HG02571 (cell line): Measurements from ENCODE around the gene DPEP1.
"Not testable (repeated sequence)": the region's sequence is repeated elsewhere in the genome, so short reads cannot be mapped to it uniquely, and the experiment has no call there.

ENCODE experiments used
- ATAC-seq: cut with Tn5 transposase; IDR thresholded peaks from one replicate; pipeline ENCODE4 v1.9.1; 2021; ENCODE audit warnings: mild to moderate bottlenecking, moderate library complexity; ENCODE audit not compliant: unreplicated experiment

Gene DPEP1

DNA sequence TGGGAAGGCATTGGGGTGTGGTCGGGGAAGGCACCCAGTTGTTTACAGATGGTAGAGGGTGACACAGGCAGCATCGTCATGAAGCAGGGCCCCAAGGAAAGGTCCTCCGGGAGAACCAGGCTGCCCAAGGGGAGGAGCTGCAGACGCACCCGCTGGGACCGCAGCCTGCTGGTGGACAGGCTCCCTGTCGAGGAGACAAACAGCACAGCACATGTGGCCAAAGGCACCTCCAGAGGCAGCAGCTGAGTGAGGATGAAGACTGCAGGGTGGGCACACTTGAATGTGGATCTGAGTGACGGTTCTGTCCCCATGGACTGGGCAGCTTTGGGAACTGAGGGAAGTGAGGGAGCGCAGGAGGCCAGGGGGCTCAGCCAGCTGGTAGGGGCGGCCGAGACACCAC lies 31.7 kb downstream of the DPEP1 start:
- ATAC-seq = no peak

DNA sequence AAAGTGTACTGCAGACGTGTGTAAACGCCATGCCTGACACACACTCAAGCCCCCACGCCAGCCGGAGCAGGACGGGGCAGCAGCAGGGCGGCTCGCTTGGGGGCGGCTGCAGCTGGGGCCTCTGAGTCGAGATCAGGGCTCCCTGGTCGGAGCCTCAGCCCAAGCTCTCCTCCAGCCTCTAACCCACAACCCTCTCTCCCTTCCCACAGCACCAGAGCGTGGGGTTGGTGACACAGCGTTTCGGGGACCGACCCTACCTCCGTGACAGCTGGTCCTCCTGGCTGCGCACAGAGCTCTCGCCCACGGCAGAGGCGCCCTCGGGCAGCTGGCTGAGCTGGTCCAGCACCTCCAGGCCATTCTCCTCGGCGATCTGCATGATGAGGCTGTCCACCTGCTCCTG lies 32.8 kb downstream of the DPEP1 start:
- no peak for ATAC-seq

DNA sequence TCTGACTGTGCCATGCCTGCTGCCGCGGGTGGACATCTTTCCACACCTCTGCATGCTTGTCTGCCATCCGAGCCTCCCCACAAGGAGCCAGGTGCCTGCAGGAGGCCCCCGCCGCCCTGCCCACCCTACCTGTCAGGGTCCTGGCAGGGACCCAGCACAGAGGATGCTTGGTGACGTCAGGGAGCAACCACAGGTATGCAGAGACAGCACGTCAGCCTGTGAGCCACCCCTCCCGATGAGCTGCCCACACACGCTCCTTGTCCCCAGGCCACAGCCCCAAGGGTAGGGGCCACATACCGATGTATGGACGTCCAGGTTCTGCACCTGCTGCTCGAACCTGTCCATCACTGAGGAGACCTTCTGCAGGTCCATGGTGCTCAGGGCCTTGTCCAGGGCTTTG lies 33.5 kb downstream of the DPEP1 start:
- no peak for ATAC-seq

DNA sequence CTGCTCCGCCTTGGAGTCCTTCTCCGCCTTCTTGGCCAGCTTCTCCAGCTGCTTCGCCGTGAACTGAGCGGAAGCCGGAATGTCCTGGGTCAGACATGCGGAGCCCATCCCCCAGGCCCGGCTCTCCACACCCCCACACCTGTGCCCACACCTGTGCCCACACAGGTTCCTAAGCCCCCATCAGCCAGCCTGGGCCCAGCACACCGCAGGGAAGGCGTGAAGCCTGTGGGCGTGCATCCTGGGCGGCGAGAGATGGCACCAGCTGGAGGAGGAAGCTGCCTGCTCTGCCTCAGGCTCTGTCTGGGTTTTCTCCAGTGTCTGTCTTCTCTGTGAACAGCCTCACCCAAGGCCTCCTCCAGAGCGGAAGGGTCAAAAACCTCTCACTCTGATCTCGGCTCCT lies 38.1 kb downstream of the DPEP1 start:
- no peak for ATAC-seq

DNA sequence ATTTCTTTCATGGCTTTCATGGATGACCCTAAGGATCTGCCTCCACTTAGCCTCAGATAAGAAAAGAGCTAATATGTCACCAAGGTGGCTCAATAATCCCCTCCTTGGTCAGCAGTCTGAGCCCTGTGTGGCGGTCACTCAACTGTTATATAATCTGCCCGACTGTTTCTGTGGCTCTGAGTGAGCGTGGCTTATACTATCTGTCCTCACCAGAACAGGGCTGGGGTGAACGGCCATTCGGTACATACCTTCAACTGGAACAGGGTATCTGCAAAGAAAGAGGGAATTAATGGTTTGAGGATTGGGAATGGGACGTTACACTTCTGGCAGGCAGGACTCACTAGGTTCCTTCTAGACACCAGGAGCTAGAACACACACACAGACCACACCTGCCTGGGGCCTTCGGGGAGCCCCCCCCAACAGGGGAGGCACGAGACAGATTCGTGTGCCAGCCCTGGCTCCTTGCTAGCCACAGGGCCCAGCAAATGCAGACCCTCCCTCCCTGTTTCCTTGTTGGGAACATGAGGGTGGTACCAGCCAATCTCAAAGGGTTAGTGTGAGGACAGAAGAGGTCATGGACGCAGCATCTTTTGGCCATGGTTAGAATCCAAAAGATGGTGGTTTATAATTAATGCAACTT lies 40.3 kb downstream of the DPEP1 start:
- ATAC-seq = no peak

DNA sequence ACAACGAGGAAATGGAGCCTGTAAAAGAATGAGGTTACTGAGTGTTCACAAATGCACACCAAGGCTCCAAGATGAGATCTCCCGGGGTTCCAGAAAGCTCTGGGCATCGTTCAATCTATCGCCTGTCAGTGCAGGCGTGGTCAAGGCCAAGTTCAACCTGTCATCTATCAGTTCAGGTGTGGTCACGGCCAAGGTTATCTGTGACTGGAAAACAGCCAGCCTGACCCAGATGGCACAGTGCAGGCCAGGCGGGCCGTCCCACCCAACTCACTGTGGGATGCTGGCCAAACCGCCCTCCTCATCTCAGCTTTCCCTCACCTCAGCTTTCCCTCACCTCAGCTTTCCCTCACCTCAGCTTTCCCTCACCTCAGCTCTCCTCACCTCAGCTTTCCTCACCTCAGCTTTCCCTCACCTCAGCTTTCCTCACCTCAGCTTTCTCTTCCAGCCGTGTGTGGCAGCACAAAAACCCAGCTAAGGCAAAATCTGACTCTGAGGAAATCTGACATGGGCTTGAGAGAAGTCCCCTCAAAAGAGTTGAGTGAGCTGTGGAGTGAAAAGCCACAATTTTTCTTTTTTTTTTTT lies 41.7 kb downstream of the DPEP1 start:
- ATAC-seq = no peak

DNA sequence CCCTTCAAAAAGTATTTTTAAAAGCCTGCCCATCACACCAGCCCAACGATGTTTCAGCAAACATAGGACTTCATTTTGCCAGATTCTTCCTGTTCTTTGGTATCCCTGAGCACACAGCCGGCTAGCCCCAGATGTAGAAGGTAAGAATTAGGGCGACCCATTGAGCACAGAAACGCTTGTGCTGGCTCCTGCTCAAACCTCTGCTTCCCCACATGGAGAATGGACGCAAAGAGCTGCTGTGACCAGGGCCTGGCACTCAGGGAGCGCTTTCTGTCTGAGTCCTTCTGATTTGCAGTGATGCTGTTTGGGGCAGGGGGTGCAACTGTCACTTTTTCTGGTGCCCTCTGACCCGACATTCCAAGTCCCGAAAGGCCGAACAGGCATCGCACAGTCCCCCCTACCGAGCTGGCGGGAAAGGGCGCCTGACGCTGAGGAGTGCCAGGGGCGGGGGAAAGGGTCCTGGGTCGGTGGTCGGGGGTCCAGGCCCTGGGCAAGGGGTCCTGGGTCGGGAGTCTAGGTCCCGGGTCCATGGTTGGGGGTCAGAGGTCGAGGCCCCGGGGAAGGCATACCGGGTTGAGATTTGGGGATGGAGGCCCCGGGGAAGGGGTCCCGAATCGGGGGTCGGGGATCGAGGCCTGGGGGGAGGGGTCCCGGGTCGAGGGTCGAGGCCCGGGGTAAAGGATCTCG lies 43.1 kb downstream of the DPEP1 start:
- ATAC-seq = no peak

DNA sequence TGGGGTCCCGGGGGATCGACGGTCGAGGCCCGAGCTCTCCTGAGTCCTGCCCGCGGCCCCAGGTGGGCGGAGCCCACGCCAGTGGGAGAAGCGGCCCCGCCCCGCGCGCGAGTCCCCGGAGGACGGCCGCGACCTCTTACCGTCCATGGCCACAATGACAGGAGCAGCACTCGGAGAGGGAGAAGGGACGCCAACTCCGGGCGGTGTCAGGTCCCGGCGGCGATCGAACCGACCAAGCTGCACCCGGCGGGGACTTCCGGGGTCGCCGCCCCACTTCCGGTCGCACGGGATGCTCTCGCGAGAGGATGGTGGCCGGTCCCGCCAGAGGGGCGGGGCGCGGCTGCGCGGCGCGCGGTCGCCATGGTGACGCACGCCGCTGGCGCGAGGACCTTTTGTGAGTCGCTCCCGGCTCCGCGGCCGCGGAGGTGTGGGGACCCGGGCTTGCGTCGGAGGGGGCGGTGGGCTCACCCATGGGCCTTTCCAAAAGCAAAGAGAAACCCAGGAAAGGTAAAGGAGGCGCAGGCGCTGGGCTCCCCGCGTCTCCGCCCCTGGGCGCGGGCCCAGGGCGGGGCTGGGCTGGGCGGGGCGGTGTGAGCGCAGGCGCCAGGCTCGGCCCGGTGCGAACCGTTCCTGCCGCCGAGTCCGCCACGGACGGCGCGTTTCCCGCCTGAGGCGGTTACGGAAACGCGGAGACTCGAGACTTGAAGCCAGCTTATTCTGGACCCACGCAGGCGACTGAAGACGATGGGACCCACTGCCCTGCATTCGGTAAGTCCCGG lies 44.2 kb downstream of the DPEP1 start, which contains the start of the genes CHMP1A and SPATA33:
Gene CHMP1A, minus strand, starts transcription at position 267 of the 779 bp plus-strand sequence. Its CDS starts 120 bp downstream, at position 147.
Gene SPATA33, plus strand, starts transcription at position 395 of the 779 bp plus-strand sequence. Its CDS starts 76 bp downstream, at position 471.
- ATAC-seq = peak; percentile 81

DNA sequence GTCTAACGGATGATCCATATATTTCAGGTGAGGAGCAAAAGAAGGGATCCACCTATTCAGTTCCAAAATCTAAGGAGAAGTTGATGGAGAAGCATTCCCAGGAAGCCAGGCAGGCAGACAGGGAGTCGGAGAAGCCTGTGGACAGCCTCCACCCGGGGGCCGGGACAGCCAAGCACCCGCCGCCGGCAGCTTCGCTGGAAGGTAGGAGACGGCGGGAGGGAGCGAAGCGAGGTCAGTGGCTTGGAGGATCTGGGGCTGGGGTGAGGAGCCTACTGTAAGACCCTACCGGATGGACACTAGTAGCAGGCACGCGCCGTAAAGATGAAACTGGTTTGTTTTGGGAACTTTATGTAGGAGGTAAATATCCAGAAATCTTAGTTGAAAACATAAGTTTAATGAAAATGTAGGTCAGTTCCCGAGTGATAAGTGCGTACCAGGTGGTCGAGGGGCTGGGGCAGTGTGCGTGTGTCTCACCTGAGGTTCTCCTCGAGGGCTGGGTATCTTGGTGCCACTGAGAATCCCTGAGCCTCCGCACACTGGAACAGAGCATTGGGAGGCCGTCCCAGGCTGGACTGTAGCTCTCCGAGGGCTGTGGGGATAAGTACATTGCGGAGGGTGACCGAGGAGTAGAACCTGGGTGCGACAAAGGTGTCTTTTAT lies 44.9 kb downstream of the DPEP1 start:
- no peak for ATAC-seq

DNA sequence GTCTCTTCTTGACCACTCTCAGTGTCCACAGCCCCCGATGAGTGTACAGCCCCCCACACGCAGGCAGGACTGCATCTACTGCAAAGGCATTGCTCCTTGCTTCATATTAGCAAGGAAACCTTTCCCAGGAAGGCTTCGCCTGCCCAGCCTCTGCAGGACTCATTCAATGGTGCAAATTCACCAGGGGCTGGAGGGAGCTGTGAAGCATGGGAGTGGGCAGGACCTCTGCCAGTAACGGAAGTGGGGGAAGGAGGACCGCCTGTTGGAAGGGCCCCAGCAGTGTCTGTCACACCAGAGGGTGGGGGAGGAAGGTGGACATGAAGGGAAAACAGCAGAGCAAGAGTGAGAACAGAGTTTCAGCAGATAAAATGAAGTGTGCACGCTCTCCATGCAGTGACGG lies 46.7 kb downstream of the DPEP1 start:
- no peak for ATAC-seq

DNA sequence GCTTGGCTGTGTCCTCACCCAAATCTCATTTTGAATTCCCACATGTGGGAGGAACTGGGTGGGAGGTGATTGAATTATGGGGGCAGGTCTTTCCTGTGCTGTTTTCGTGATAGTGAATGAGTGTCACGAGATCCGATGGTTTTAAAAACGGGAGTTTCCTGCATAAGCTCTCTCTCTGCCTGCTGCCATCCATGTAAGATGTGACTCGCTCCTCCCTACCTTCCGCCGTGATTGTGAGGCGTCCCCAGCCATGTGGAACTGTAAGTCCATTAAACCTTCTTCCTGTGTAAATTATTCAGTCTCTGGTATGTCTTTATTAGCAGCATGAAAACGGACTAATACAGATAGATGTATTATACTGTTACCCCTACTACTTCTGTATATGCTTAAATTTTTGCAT lies 47.8 kb downstream of the DPEP1 start:
- no peak for ATAC-seq

DNA sequence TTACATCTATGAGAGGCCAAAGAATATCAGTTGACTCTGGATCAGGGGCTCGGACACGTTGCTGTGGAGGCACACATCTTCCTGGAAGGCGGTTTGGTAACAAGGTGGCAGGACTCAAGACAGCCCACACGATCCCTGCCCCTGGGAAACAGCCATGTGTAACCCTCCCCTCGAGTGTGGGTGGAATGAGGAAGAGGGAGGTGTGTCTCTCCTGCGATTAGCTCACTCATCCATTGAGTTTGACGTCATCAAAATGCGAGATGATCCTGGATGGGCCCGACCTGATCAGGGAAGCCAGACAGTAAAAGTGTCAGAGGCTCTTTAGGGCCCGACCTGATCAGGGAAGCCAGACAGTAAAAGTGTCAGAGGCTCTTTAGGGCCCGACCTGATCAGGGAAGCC lies 50.8 kb downstream of the DPEP1 start:
- ATAC-seq = not testable (repeated sequence)

DNA sequence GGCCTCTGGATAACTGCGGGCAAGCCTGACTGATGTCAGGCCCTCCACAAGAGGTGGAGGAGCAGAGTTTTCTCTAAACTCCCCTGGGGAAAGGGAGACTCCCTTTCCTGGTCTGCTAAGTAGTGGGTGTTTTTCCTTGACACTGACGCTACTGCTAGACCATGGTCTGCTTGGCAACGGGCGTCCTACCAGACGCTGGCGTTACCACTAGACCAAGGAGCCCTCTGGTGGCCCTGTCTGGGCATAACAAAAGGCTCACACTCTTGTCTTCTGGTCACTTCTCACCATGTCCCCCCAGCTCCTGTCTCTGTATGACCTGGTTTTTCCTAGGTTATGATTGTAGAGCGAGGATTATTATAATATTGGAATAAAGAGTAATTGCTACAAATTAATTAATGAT lies 53.6 kb downstream of the DPEP1 start:
- not testable (repeated sequence) for ATAC-seq

DNA sequence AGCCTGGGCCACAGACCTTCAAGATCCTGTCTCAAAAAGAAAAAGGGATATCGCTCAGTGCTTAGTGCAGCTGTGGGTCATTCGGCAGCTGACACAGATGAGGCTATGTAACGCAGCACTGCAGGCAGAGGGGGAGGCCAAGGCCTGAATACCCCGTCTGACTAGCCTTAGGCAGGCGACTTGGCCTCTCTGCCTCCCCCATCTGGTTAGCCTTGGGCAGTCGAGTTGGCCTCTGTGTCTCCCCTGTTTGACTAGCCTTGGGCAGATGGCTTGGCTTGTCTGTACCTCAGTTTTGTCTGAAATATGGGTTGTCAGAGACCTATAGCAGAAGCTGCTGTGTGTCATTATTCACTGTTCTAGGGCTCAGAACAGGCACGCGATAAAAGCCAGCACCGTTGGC lies 54.2 kb downstream of the DPEP1 start:
- no peak for ATAC-seq

DNA sequence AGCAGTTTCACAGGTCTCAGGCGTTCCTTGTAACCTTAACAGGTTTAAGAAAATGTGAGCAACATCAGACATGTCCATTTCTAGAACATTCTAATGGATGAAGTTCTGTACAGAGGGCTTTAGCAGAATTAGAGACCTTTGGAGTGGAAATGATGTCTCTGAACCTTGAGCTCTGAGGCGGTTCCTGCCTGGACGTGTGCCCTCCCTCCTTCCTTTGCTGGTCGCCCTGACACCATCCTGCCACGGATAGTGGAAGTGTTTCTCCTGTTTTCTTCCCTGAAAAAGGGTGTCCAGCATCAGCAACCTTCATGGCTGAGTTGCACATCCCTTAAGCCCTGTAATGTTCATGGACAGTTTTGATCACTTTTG lies 55.3 kb downstream of the DPEP1 start:
- ATAC-seq = no peak

DNA sequence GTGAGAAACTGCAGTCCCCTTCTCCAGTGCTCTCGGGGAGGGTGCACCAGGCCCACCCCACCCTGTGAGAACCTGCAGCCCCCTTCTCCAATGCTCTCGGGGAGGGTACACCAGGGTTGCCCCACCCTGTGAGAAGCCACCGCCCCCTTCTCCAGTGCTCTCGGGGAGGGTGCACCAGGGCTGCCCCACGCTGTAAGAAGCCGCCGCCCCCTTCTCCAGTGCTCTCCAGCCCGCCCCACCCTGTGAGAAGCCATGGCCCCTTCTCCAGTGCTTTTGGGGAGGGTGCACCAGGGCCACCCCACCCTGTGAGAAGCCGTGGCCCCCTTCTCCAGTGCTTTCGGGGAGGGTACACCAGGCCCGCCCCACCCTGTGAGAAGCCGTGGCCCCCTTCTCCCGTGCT lies 56.3 kb downstream of the DPEP1 start:
- ATAC-seq = no peak

DNA sequence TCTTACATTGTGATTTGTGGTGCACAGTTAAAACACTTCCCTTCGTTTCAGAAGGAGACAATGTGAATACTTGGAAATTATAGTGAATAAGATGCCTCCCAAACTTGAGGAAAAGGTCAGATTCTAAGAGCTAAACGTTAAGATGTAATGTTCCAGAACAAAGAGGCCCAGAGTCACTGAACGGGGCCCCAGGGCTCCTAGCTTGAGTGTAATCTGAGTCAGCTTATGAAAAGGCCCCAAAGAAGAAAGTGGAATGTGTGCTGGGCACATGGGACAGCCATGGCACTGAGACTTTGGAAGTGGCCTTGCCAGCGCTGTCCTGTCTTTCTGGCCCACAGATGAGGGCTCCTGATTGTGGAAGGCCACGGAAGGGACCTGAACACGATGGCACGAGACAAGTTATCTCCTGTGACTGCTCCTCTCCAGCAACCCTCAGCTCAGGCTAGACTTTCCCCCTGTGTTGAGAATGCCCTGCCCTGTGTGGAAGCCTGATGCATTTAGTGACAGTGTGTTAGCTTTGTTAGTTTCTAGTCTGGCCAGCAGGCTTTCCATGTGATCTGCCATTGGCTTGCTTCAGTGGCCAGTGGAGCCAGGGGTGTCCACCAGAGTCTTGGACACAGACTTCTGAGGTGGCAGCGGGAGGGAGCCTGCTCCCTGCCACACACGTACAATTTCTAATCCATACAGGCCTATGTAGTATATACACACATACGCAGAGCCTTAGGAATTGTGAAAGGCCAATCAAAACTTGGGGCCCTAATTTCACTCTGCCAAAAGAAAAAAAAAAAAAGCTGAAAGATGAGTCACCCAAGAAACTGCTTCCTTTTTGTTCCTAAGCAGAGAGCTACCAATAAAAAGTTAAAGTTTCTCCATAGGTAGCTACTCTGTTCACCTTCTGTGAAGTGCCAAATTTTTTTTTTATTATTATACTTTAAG lies 57.3 kb downstream of the DPEP1 start:
- ATAC-seq = no peak

DNA sequence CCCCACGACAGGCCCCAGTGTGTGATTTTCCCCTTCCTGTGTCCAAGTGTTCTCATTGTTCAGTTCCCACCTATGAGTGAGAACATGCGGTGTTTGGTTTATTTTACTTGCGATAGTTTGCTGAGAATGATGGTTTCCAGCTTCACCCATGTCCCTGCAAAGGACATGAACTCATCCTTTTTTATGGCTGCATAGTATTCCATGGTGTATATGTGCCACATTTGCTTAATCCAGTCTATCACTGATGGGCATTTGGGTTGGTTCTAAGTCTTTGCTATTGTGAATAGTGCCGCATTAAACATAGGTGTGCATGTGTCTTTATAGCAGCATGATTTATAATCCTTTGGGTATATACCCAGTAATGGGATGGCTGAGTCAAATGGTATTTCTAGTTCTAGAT lies 58.1 kb downstream of the DPEP1 start:
- not testable (repeated sequence) for ATAC-seq

DNA sequence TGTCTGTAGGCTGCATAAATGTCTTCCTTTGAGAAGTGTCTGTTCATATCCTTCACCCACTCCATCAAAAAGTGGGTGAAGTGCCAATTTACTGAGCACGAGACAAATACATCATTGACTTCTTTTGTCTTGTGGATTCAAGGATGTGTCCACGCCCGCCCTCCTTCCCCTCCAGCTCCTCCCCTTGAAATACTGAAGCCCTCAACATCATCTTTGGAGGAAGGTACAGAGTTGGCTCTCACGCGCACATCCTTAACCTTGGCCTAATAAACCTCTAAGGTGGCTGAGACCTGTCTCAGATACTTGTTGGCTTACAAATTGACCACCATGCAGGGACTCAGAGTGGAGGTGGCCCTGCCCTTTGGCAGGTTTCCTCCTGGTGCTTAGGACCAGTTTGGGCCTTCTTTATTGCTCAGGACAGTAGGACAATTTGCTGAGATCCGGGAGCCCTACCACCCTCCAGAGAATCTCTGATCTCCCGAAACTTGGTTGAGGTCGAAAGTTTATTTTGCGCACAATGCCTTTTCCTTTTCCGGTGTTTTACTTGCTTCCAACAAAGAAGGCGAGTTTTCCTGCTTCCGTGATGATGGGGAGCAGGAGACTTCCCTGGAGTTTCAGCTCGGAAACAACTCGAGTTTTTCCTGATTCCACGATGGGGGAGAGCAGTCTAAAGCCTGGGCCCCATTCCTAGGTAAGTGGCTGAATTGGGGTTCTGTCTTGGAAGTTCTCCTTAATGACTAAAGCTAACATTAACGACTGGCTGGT lies 58.9 kb downstream of the DPEP1 start:
- ATAC-seq = no peak
